Psoas muscle (tissue), 8 donors: ENCODE results near the gene SH3GL3. TPM values are rescaled to one million over a fixed set of nuclear protein-coding genes. Genes with fewer than 3 reads are reported as not detected.

Experiments used
- ATAC-seq, 4 donors: fragments of 200-7000 bp; cut with Tn5 transposase; one replicate each; pipeline ENCODE4 v1.9.1; 2020; ENCODE audit warnings: moderate library complexity in 3 of 4, mild to moderate bottlenecking in 2 of 4
- DNase-seq, 2 donors: peaks; one replicate each; pipeline ENCODE4 v3.0.0-alpha.2; 2020
- H3K27ac ChIP-seq: fragments of 200-600 bp; one replicate; pipeline ENCODE4 v1.8.0; 2022
- H3K27me3 ChIP-seq, 3 donors: fragments of 200-600 bp in 1 of 3; one replicate each; pipeline versions ENCODE4 v1.6.1 to v1.8.0; 2013 to 2022; ENCODE audit warnings: low read length in 2 of 3, mild to moderate bottlenecking in 2 of 3, moderate library complexity in 1 of 3; ENCODE audit not compliant: insufficient read depth in 3 of 3
- H3K36me3 ChIP-seq, 2 donors: fragments of 200-600 bp in 1 of 2; one replicate each; pipeline versions ENCODE4 v1.6.1 to v1.8.0; 2013 to 2022; ENCODE audit warnings: low read depth in 1 of 2, mild to moderate bottlenecking in 1 of 2, moderate library complexity in 1 of 2; ENCODE audit not compliant: insufficient read depth in 1 of 2
- H3K4me1 ChIP-seq: fragments of 200-600 bp; one replicate; pipeline ENCODE4 v1.8.0; 2022
- H3K4me3 ChIP-seq: fragments of 200-600 bp; one replicate; pipeline ENCODE4 v1.8.0; 2022; ENCODE audit warnings: mild to moderate bottlenecking
- H3K9me3 ChIP-seq: fragments of 200-600 bp; one replicate; pipeline ENCODE4 v1.8.0; 2022
- WGBS, 3 donors: extraction: QIAGEN DNeasy Blood & Tissue Kit; methylation state at CpG; one replicate each; pipeline versions ENCODE4 v1.1.6 to v1.1.7; 2013; 5-methylcytosine and 5-hydroxymethylcytosine counted together
- intact Hi-C, 2 donors: fragments of 100-400 bp; cut with DNase I; formaldehyde crosslinking; loops; one replicate each; pipeline versions ENCODE4 v1.11.0 to v1.14.2; 2022
- polyA plus RNA-seq, 3 donors: library from polyadenylated mRNA; stranded (reverse); fragments of 200-250 nt; gene quantifications; one replicate each; pipeline ENCODE4 v1.2.3, GENCODE V29; 2013
- total RNA-seq, 4 donors: library from RNA; stranded (reverse); fragmentation: NEBNext Ultra II Directional in 2 of 4; extraction: Animal tissue kit (Norgen Biotek cat#: 25700) in 2 of 4; gene quantifications; one replicate each; pipeline versions ENCODE4 v1.2.1 to v1.2.4, GENCODE V29; 2021 to 2023
- TF ChIP-seq, protein P1 (sequence below): fragments of 200-600 bp; IDR thresholded peaks from one replicate; pipeline ENCODE4 v1.8.0; 2022; ENCODE audit warnings: antibody characterized with exemption
- donor health status: healthy with polysubstance abuse.
- donor health status: DM: no; HTN: no; CAD: no; lungs with moderate emphysema.
- donor health status: Bipolar disorder and iron deficiency.
- donor health status: healthy.
- donor health status: DM: yes; HTN: yes; CAD: no.
- donor health status: DM: no; HTN: no; CAD: no.
- donor health status: DM: no; HTN: no; CAD: no.
- donor health status: DM: yes; HTN: yes; CAD: no.

SH3GL3 gene
- total and polyA plus RNA-seq, 7 donors = 0.05 TPM; not detected in 6

DNA sequence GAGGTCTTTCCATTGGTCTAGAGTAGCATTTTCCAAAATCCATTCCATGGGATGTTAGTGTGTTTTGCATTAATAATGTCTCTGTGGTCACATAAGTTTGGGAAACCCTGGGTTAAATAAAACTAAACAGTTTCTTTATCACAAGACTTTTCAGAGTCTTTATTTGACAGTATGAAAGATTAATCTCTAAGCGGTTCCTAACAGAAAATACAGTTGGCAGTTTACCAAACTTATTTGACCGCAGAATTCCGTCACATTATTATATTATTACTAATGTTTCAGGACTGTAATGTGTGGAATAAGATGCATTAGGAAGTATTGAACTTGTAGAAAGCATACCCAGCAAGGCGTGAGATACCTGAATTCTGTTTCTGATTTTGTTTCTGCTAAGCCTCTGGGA lies 135.2 kb downstream of the SH3GL3 start:
- intact Hi-C loops = no loop called here
- TF ChIP-seq, protein P1, sequence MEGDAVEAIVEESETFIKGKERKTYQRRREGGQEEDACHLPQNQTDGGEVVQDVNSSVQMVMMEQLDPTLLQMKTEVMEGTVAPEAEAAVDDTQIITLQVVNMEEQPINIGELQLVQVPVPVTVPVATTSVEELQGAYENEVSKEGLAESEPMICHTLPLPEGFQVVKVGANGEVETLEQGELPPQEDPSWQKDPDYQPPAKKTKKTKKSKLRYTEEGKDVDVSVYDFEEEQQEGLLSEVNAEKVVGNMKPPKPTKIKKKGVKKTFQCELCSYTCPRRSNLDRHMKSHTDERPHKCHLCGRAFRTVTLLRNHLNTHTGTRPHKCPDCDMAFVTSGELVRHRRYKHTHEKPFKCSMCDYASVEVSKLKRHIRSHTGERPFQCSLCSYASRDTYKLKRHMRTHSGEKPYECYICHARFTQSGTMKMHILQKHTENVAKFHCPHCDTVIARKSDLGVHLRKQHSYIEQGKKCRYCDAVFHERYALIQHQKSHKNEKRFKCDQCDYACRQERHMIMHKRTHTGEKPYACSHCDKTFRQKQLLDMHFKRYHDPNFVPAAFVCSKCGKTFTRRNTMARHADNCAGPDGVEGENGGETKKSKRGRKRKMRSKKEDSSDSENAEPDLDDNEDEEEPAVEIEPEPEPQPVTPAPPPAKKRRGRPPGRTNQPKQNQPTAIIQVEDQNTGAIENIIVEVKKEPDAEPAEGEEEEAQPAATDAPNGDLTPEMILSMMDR = no peak
- no peak overlapping the region for H3K27ac ChIP-seq
- no peaks in the 10 kb centered on the region for H3K36me3 ChIP-seq
- H3K27me3 ChIP-seq = peaks cover 0 to 2% (median 0%) of the 10 kb centered on the region in 3 donors
- H3K4me3 ChIP-seq = no peak overlapping the region
- 66 to 73% (median 72%) methylated on average over 4 of the region's 4 CpGs for WGBS, 3 donors
- DNase-seq (no peak), ATAC-seq (no peak)
- H3K4me1 ChIP-seq = no peaks in the 10 kb centered on the region
- H3K9me3 ChIP-seq = no peaks in the 10 kb centered on the region

DNA sequence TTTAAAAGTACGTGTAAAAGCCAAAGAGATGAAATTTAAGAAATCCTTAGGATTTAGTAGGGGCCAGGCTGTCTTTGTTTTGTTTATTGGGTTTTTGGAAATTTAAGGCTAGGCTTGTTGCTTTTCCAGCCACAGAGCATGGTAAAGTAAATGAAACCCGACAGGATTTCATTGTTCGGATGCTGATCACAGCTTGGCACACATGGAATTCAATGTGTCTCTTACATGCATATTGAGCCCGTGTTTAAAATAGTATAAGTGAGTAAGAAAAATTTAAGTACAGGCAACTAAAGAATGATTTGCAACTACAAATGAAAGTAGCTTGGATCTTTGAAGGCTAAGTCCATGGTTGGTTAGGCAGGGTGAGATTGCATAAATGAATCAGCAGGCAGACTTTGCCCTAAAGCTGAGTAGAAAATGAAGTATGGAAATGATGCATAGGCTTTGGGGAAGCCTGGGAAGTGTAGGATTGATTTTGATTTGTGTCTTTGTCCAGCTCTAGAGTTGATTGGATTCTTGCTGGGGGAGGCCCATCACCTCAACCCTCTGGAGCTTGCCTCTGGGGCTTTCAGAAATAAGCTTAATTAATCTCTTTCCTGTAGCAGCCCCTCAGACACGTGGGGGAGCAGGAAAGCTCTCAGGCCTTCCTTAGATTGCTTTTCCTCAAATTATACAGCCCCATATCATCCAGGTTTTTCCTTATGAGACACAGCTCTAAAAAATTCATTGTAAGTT lies 138.6 kb downstream of the SH3GL3 start:
- Histone ChIP-seq H3K27me3 (no peaks in the 10 kb centered on the region), H3K4me1 (no peaks in the 10 kb centered on the region), H3K4me3 (no peak overlapping the region), H3K9me3 (no peaks in the 10 kb centered on the region), H3K27ac (no peak overlapping the region), H3K36me3 (no peaks in the 10 kb centered on the region)
- TF ChIP-seq, protein P1 = no peak
- no peak for ATAC-seq
- WGBS, 3 donors = 46 to 51% (median 50%) methylated on average over 5 of the region's 5 CpGs
- DNase-seq = no peak
- intact Hi-C loops = no loop called here

DNA sequence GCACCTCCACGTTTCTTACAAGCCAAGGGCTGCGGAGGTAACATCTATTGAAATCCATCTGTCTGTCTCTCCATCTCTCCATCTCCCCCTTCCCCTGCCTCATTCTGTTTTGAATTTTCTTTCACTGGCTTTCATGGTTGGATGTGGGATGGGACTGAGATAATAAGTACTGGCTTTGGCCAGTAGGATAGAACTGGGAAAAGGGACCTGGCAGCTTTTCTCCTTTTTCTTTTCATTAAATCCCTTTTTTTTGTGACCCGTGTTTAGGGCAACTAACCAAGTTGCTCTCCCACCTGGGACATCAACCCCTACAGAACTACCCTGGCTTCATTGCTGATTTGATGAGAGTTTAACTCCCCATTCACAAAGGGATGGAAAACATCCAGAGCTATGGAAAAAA lies 139.9 kb downstream of the SH3GL3 start:
- no peak for ATAC-seq
- WGBS, 3 donors = 67 to 83% (median 72%) methylated on average over 3 of the region's 3 CpGs

DNA sequence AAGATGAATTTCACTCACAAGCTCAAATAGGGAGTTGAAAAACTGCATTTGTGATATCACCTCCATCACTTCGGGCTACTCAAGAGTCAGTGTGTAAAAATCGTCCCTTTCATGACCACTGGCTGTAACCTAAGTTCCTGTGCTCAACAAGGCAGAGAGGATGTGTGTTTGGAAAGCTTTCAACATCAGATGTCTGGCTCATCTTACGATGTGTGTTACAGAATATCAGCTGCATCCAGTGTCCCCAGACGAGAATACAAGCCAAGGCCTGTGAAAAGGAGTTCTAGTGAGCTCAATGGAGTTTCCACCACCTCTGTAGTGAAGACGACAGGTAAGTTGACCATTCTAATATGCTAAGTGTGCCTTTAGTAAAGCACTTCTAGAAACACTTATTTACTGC lies 141.3 kb downstream of the SH3GL3 start:
- Histone ChIP-seq H3K4me3 (no peak overlapping the region), H3K4me1 (no peaks in the 10 kb centered on the region), H3K27me3 (no peaks in the 10 kb centered on the region), H3K36me3 (no peaks in the 10 kb centered on the region), H3K9me3 (no peaks in the 10 kb centered on the region), H3K27ac (no peak overlapping the region)
- TF ChIP-seq, protein P1 = no peak
- WGBS, 3 donors = 46 to 55% (median 47%) methylated on average over 5 of the region's 5 CpGs
- DNase-seq (no peak), ATAC-seq (no peak)
- intact Hi-C loops = no loop called here

More for the DNA sequence above, 139.9 kb downstream of the SH3GL3 start:
- TF ChIP-seq, protein P1 = no peak
- Histone ChIP-seq H3K9me3 (no peaks in the 10 kb centered on the region), H3K4me3 (no peak overlapping the region), H3K36me3 (no peaks in the 10 kb centered on the region), H3K27ac (no peak overlapping the region), H3K27me3 (no peaks in the 10 kb centered on the region), H3K4me1 (no peaks in the 10 kb centered on the region)
- intact Hi-C loops = no loop called here
- DNase-seq = no peak
